HG03457 (cell line): ENCODE data around the gene PTPRK.
"Not testable (repeated sequence)": the region's sequence is repeated elsewhere in the genome, so short reads cannot be mapped to it uniquely, and the experiment has no call there.

Experiments
- ATAC-seq: cut with Tn5 transposase; IDR thresholded peaks from one replicate; pipeline ENCODE4 v1.9.1; 2021; ENCODE audit warnings: moderate number of reproducible peaks; ENCODE audit not compliant: unreplicated experiment

Gene PTPRK

DNA sequence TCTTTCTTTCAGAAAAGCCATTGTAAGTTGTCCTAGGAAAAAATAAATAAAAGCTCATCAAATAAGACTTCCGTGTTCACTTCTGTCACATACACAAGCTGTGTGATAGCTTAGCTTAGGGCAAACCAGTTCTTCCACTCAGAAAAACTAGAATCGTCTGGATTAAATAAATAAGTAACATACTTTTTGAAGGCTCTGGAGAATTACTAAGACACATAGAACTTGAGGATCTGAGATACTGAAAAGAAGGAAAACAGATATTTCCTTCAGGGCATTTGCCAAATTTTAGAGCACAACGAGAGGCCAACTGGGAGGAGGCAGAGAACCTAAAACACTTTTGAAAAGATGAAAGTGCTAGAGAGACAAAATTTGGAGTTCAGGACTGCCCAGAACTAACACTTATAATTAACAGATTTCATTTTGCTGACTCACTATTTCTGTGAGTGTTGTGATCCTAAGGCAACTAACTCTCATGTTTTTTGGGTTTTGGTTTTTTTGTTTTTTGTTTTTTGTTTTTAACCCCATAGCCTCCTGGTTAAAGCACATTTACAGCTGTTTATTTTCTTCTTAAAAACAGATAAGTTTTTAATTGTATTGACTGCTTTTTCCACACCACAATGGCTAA, 580.8 kb downstream of the PTPRK start:
- no peak for ATAC-seq

DNA sequence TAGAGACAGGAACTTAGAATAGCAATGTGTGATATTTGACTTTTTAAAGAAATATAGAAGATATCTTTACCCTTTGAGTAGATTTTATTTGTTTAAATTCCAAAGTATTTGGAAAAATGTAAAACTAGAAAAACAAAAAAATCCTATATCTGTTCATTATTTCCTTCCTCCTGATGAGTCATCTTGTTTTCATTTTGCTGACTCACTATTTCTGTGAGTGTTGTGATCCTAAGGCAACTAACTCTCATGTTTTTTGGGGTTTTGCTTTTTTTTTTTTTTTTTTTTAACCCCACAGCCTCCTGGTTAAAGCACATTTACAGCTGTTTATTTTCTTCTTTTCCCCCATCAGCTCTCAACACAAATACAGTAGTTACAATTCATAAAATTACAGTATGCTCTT, 581.7 kb downstream of the PTPRK start:
- no peak for ATAC-seq

DNA sequence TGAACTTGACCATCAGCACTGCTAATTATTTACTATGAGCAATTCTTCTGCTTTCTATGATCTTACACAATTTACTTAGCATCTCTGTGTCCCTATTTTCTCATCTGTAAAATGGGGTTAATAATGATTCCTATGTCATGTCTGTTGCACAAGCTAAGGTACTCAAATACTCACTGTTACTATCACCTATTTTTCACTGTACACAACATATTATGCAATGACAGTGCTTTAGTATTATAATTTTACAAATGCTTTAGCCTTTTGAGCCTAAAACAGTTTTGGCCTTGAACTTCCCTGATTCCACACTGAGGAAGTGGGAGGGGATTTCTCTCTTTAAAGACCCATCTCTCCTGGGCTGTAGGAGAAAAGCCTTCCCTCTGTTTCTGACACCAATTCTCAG, 582.7 kb downstream of the PTPRK start:
- ATAC-seq, result no peak

DNA sequence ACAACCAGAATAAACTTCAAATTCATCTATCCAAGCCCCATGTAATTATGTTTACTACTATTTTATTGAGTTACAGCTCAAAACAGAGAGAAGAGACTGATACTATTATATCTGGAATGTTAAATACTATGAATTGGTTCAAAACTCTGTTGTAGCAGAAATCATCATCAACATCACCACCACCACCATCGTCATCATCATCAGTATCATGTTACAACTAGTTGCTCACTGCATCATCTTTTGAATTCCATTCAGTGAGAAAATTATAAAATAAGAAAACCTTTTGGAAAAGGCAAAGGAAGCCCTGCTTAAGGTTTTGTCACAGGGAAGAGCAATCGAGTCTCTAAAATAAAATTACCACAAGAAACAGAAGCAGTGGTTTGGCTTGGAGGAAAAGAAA, 583.3 kb downstream of the PTPRK start:
- ATAC-seq, result no peak

DNA sequence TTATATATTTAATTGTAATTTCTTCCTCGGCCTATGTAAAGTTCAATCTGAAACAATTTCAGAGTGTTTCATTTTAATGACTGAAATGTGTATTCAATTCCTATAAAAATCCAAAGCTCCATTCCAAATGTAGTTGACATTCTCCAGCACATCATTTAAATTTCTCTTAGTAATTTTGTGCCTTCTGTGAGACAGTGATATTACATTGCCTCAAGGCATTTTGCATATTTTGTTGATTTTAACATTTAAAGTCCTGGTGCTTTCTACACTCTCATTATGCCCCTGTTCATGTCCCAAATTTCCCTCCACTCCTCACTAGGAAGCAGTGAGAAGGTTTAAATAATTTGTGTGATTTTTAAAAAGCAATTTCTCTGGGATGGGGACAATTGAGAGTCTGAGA, 585.4 kb downstream of the PTPRK start:
- no peak for ATAC-seq

DNA sequence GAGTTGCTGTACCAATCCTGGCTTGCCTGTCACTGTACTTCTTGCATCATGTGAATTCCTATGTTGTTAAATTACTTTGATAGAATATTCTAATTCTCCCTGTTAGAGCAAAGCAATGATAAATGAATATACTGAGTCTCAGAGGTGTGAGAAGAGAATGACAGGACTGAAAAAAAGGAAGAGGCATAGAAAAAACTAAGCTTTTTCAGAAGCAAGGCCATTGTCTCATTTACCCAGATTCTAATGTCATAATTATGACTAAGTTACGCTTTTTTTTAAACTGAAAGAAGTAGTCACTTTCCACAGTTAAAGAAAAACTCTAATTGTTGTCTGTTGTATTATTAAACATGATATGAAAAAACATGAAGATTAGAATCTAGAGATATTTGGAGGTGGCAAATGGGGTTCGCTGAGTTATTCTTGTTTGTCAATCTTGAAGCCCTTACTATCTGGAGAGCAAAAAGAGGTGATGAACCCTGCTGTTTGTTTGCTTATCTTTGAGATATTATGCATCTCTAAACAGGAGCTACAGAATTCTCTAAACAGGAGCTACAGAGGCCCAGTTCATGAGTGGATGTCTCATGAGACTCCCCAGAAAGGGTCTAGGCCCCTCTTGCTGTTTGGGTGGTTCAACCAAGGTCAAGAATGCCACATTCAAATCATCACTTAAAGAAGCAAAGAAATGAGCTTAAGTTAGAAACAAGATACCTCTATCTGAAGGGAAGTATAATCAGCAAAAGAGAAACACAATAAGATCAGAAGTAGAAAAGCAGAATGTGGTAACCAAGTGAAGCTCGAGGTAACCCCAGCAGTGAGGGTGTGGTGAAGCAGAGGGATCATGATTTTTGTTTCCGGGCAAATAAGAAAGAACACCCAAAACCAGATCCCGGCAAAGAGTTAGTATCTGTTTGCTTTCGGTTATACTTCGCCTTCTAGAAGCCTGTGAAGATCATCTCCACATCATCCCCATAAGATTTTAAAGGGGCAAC, 586.3 kb downstream of the PTPRK start:
- ATAC-seq, result no peak

DNA sequence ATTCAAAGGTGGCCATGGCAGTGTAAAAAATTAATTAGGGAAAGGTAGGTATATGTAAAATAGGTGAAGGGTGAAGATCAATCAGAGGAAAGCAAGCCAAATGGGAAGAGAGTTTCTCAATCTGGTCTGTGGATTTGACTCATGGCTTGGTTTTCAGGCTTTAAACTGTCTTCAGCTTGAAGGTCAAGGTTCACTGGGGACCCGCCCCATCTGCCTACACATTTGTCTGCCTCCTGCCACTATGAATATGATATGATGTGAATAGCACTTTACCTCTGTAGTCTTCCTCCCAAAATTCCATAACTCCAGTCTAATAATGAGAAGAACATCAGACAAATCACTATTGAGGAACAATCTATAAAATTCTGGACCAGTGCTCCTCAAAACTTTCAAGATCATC, 587.3 kb downstream of the PTPRK start:
- no peak for ATAC-seq

DNA sequence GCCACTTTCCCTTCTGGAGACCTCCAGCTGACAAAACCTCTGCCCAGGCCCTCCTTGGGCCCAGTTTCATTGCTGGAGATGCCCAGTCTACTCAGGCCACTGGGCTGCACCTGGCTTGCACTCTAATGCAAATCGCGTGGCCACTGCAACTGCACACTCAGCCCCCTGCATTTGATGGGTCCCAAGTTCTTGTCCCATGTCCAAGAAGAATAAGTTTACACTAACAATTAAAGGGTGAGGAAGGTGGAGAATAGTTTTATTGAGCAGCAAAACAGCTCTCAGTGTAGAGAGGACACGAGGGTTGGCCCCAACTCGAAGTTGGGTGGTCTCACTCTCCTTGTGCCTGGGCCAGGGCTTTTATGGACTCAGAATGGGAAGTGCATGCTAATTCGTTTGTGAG, 587.7 kb downstream of the PTPRK start:
- no peak for ATAC-seq

DNA sequence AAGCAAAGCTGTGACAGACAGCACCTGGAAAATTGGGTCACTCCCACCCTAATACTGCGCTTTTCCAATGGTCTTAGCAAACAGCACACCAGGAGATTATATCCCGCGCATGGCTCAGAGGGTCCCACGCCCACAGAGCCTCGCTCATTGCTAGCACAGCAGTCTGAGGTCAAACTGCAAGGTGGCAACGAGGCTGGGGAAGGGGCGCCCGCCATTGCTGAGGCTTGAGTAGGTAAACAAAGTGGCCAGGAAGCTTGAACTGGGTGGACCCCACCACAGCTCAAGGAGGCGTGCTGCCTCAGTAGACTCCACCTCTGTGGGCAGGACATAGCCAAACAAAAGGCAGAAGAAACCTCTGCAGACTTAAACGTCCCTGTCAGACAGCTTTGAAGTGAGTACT, 594.0 kb downstream of the PTPRK start:
- ATAC-seq, result not testable (repeated sequence)

DNA sequence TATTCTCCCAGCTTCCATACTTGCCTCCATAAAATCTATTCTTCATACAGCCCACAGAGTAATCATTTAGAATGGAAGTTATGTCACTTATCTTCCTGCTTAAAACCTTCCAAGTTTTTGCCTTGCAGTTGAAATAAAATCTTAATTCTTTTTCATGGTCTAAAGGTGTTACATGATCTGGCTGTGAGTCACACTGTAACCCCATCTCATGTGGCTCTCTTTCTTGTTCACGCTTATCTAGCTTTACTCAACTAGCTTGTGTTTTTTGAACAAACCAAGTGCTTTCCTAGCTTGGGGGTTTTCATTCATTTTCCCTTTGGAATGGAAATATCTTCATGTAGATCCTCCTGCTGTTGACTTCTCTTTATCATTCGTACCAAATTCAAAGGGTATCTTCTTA, 596.0 kb downstream of the PTPRK start:
- ATAC-seq, result no peak

DNA sequence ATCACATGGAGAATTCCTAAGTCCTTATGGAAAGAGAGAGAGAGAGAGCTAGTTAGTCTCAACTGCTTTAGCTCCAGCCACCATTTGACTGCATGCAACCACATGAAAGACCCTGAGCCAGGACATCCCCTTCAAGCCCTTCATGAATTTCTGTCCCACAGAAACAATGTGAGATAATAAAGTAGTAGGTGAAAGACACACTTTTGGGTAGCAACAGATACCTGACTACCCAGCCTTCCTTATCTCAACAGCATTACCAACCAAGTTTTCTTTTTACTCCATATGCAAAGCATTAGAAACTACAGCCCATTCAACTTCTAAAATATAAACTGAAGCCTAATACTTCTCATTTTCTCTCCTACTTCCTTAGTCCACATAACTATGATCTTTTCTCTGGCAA, 596.4 kb downstream of the PTPRK start:
- ATAC-seq, result no peak

DNA sequence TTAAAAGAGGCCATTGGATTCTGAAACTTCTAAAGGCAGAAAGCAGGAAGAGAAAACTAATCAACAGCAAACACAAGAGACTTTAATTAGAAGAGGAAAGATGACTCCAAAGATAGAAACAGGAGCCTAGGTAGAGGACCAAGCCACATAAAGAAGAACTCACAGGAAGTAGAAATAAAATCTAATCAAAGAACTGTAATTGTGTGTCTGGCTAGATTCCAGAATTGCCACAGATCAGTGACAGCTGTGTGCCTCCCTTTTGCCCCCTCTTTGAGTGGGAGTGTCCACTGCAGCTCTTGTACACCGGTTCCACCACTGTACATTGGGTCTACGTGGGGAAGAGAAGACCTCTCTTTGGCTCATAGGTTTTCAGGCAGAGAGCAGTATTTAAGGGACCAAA, 597.3 kb downstream of the PTPRK start:
- ATAC-seq, result no peak

DNA sequence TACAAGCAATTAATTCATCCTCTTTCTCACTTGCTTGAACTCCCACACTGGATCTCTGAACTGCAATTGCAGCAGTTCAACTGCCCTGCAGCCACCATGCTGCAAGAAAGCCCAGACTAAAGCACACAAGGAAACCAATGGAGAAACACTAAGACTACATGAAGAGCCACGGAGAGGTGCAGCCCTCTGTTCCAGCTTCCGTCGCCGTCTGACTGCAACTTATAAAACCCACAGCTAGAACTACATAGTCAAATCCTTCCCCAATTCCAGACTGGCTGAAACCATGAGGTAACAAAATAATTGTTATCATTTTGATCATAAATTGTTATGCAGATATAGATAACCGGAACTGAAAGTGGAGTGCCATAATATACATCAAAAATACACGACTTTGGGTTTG, 598.4 kb downstream of the PTPRK start:
- ATAC-seq, result no peak

DNA sequence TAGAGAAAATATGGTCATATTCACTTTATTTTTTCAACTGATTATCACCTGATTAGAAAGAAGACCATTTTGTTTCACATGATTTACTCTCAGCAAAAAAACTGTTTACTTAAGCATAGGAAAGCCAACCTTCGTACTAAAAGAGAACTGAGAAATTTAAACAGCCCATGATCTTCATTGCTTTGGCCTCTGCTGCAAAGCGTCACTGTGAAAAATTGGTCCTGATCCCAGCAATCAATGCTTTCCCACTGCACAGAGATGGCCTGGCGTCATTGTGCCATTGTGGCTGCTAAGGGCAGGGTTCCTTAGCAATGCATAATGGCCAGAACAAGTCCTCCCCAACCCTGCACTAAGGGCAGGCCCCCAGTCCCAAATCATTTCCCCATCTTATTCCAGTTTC, 599.6 kb downstream of the PTPRK start:
- no peak for ATAC-seq
